Smooth muscle cell (in vitro differentiated cells): ENCODE data around the gene SLC34A3. TPM values are rescaled to one million over a fixed set of nuclear protein-coding genes. Genes with fewer than 3 reads are reported as not detected.

Experiments
- DNase-seq: peaks from one replicate; lab custom pipeline; 2025; ENCODE audit not compliant: unreplicated experiment; lab: John Stamatoyannopoulos, UW
- H2AFZ ChIP-seq: fragments of 200-600 bp; sonication (generic); 2 replicates; pipeline ENCODE4 v1.6.0; 2016; ENCODE audit warnings: antibody characterized with exemption, low read depth, mild to moderate bottlenecking
- H3F3A ChIP-seq: fragments of 200-600 bp; sonication (generic); 2 replicates; pipeline ENCODE4 v1.6.0; 2017; ENCODE audit warnings: antibody characterized with exemption, low read depth
- H3K27ac ChIP-seq: fragments of 200-600 bp; sonication (generic); 2 replicates; pipeline ENCODE4 v1.5.1; 2016; ENCODE audit warnings: low read depth, mild to moderate bottlenecking
- H3K27me3 ChIP-seq: fragments of 200-600 bp; sonication (generic); 2 replicates; pipeline ENCODE4 v1.6.1; 2016; ENCODE audit warnings: low read depth, mild to moderate bottlenecking
- H3K36me3 ChIP-seq: fragments of 200-600 bp; sonication (generic); 2 replicates; pipeline ENCODE4 v1.5.1; 2016; ENCODE audit warnings: low read depth
- H3K4me1 ChIP-seq: fragments of 200-600 bp; sonication (generic); 2 replicates; pipeline ENCODE4 v1.5.1; 2016; ENCODE audit warnings: low read depth
- H3K4me2 ChIP-seq: fragments of 200-600 bp; sonication (generic); 2 replicates; pipeline ENCODE4 v1.6.0; 2016; ENCODE audit warnings: mild to moderate bottlenecking
- H3K4me3 ChIP-seq: fragments of 200-600 bp; sonication (generic); 2 replicates; pipeline ENCODE4 v1.5.1; 2016; ENCODE audit warnings: mild to moderate bottlenecking
- H3K79me2 ChIP-seq: fragments of 200-600 bp; sonication (generic); 2 replicates; pipeline ENCODE4 v1.6.0; 2016; ENCODE audit warnings: low read depth, mild to moderate bottlenecking
- H3K9ac ChIP-seq: fragments of 200-600 bp; sonication (generic); 2 replicates; pipeline ENCODE4 v1.6.0; 2016; ENCODE audit warnings: low read depth
- H3K9me3 ChIP-seq: fragments of 200-600 bp; sonication (generic); replicated peaks from 2 replicates; pipeline ENCODE4 v1.5.1; 2016; ENCODE audit warnings: low read depth
- H4K20me1 ChIP-seq: fragments of 200-600 bp; sonication (generic); 2 replicates; pipeline ENCODE4 v1.6.0; 2016; ENCODE audit warnings: low read depth
- CTCF ChIP-seq: fragments of 200-600 bp; sonication (generic); IDR thresholded peaks from 2 replicates; pipeline ENCODE4 v1.5.1; 2017; ENCODE audit warnings: borderline replicate concordance, mild to moderate bottlenecking, antibody characterized with exemption; ENCODE audit not compliant: insufficient read depth, poor library complexity, severe bottlenecking
- WGBS: methylation state at CpG from one replicate; pipeline ENCODE4 v1.1.7; 2016; ENCODE audit warnings: low lambda C conversion rate; 5-methylcytosine and 5-hydroxymethylcytosine counted together
- polyA plus RNA-seq: library from polyadenylated mRNA; unstranded; fragments of >200 nt; fragmentation: Nextera tagmentation; extraction: Ambion mirVana; gene quantifications from 2 replicates; pipeline ENCODE4 v1.2.1, GENCODE V29; 2016
- total RNA-seq: library from RNA; depleted of rRNA; stranded (reverse); fragments of >200 nt; gene quantifications from 2 replicates; pipeline ENCODE4 v1.2.3, GENCODE V29; 2014

The SLC34A3 gene
- total and polyA plus RNA-seq, 2 experiments from 2014 or later: not detected

- 73% methylated on average over 15 of the region's 15 CpGs for WGBS
- no peak for TF ChIP-seq CTCF
- Histone ChIP-seq H3F3A (peaks cover 25% of the 10 kb centered on the region), H4K20me1 (peaks cover 28% of the 10 kb centered on the region), H3K4me1 (peaks cover 5% of the 10 kb centered on the region), H3K4me2 (no peak overlapping the region), H3K27me3 (no peaks in the 10 kb centered on the region), H3K27ac (no peak overlapping the region), H3K4me3 (no peak overlapping the region), H3K9me3 (no peaks in the 10 kb centered on the region), H2AFZ (no peak overlapping the region), H3K36me3 (no peaks in the 10 kb centered on the region), H3K79me2 (peaks cover 32% of the 10 kb centered on the region), H3K9ac (no peak overlapping the region)
- DNase-seq: no peak
These were observed 13.2 kb downstream of the SLC34A3 start for GRCh38 chr9:137243626-137244485.

- Histone ChIP-seq H3K4me3 (no peak overlapping the region), H2AFZ (no peak overlapping the region), H3K4me1 (peaks cover 5% of the 10 kb centered on the region), H3F3A (peaks cover 25% of the 10 kb centered on the region), H3K9ac (no peak overlapping the region), H3K79me2 (peaks cover 23% of the 10 kb centered on the region), H3K27me3 (no peaks in the 10 kb centered on the region), H3K4me2 (no peak overlapping the region), H3K9me3 (no peaks in the 10 kb centered on the region), H4K20me1 (peaks cover 28% of the 10 kb centered on the region), H3K27ac (no peak overlapping the region), H3K36me3 (no peaks in the 10 kb centered on the region)
- 72% methylated on average over 36 of the region's 36 CpGs for WGBS
- no peak for DNase-seq
- TF ChIP-seq CTCF: no peak
These were observed 14.1 kb downstream of the SLC34A3 start for GRCh38 chr9:137244486-137245449.

GRCh38 chr9:137245450-137246421 is 15.0 kb downstream of the SLC34A3 start:
- 95% methylated on average over 25 of the region's 25 CpGs for whole genome bisulfite sequencing
- TF ChIP-seq CTCF: no peak
- Histone ChIP-seq H2AFZ (no peak overlapping the region), H3K79me2 (peaks cover 22% of the 10 kb centered on the region), H3K4me3 (no peak overlapping the region), H3K4me1 (peaks cover 5% of the 10 kb centered on the region), H3K4me2 (no peak overlapping the region), H3K9me3 (no peaks in the 10 kb centered on the region), H3K9ac (no peak overlapping the region), H3K27me3 (no peaks in the 10 kb centered on the region), H3K27ac (no peak overlapping the region), H4K20me1 (peaks cover 28% of the 10 kb centered on the region), H3F3A (peaks cover 20% of the 10 kb centered on the region), H3K36me3 (no peaks in the 10 kb centered on the region)
- no peak for DNase-seq
